HUES64 (cell line): Measurements from ENCODE around the gene FNDC3A.

ENCODE experiments used
- H3K27ac ChIP-seq: 2 replicates; pipeline ENCODE4 v1.7.0; 2013; ENCODE audit warnings: low read depth, low read length, inconsistent platforms
- H3K27me3 ChIP-seq: 2 replicates; pipeline ENCODE4 v1.6.1; 2013; ENCODE audit warnings: mild to moderate bottlenecking, low read length; ENCODE audit not compliant: insufficient read depth
- H3K36me3 ChIP-seq: 2 replicates; pipeline ENCODE4 v1.6.1; 2013; ENCODE audit warnings: mild to moderate bottlenecking, low read length; ENCODE audit not compliant: insufficient read depth
- H3K4me1 ChIP-seq: 2 replicates; pipeline ENCODE4 v1.6.1; 2013; ENCODE audit warnings: mild to moderate bottlenecking, low read length, moderate library complexity; ENCODE audit not compliant: insufficient read depth
- H3K4me3 ChIP-seq: 2 replicates; pipeline ENCODE4 v1.5.1; 2013; ENCODE audit warnings: mild to moderate bottlenecking, low read length, moderate library complexity
- H3K9ac ChIP-seq: 2 replicates; pipeline ENCODE4 v1.6.1; 2013; ENCODE audit warnings: mild to moderate bottlenecking, low read depth, low read length
- H3K9me3 ChIP-seq: 2 replicates; pipeline ENCODE4 v1.6.1; 2013; ENCODE audit warnings: low read depth, low read length; ENCODE audit not compliant: insufficient read depth
- WGBS: fragments of 150-250, 120-280 bp; methylation state at CpG from one replicate; pipeline ENCODE4 v1.1.7; 2013; ENCODE audit warnings: missing lambda C conversion rate; 5-methylcytosine and 5-hydroxymethylcytosine counted together

The FNDC3A gene

DNA sequence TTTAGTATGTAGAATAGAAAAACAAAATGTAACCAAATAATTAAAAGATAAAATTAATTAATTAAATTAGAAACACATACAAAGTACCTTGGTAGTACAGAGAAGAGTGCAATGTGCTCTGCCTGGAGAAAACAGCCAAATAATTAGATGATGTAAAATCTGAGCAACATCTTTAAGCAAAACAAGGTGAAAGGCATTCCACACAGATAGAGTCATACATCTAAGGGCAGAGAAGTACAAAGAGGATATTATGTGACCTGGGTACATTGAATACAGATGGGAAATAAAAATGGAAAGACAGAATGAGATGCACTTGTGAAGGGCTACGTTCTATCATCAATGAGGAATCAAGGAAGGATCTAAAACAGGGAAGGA lies 25.2 kb upstream of the FNDC3A start:
- H3K4me1 ChIP-seq, result peaks cover 5% of the 10 kb centered on the region; the same call in 1 of the 2 replicates
- H3K4me3 ChIP-seq, result no peak overlapping the region
- H3K27me3 ChIP-seq, result no peaks in the 10 kb centered on the region
- H3K9ac ChIP-seq, result no peak overlapping the region
- no peak overlapping the region for H3K27ac ChIP-seq
- 88% methylated on average over 1 of the region's 1 CpG for WGBS
- H3K9me3 ChIP-seq, result no peaks in the 10 kb centered on the region
- no peaks in the 10 kb centered on the region for H3K36me3 ChIP-seq

DNA sequence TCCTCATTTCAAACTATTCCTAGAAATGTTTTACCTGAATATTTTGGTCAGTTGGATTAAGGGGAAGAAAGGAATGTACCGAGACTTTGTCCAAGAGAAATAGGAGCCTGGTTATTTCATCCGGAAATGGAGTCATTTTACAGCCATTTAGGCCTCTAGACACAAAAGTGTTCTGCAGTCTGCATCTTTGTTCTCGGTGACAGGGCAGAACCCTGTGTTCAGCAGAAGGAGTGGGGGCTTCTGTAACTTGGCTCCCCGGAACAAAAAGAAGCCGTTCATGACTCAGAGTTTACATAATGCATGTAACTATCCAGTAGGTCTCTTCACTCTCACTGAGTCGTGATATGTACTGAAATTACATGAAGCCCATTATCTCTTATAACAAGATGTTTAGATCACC lies 21.6 kb upstream of the FNDC3A start:
- no peaks in the 10 kb centered on the region; the same call in 1 of the 2 replicates for H3K4me1 ChIP-seq
- no peaks in the 10 kb centered on the region for H3K27me3 ChIP-seq
- H3K9me3 ChIP-seq, result no peaks in the 10 kb centered on the region
- WGBS, result 77% methylated on average over 6 of the region's 6 CpGs
- H3K27ac ChIP-seq, result no peak overlapping the region
- no peaks in the 10 kb centered on the region for H3K36me3 ChIP-seq
- H3K9ac ChIP-seq, result no peak overlapping the region
- H3K4me3 ChIP-seq, result no peak overlapping the region

DNA sequence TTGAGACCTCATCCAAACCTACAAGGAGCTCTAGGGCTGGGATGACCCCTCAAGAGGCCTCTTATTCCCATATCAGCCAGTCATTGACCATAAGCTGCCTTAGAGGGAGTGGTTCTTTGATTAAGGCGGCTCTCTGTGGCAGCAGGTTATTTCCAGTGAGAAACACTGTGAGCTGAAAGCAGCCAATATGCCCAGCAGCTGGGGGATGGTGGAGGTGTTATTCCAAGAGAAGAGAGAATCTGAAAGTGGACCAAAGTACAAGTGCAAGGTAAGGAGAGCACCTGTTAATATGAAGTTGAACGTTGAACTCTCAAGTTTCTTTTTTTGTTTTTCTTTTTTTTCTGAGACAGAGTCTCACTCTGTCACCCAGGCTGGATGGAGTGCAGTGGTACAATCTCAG lies 20.2 kb upstream of the FNDC3A start:
- no peaks in the 10 kb centered on the region for H3K36me3 ChIP-seq
- H3K4me3 ChIP-seq, result no peak overlapping the region
- 72% methylated on average over 2 of the region's 2 CpGs for WGBS
- no peak overlapping the region for H3K27ac ChIP-seq
- no peaks in the 10 kb centered on the region for H3K27me3 ChIP-seq
- H3K9ac ChIP-seq, result no peak overlapping the region
- no peaks in the 10 kb centered on the region; the same call in 1 of the 2 replicates for H3K4me1 ChIP-seq
- no peaks in the 10 kb centered on the region for H3K9me3 ChIP-seq

DNA sequence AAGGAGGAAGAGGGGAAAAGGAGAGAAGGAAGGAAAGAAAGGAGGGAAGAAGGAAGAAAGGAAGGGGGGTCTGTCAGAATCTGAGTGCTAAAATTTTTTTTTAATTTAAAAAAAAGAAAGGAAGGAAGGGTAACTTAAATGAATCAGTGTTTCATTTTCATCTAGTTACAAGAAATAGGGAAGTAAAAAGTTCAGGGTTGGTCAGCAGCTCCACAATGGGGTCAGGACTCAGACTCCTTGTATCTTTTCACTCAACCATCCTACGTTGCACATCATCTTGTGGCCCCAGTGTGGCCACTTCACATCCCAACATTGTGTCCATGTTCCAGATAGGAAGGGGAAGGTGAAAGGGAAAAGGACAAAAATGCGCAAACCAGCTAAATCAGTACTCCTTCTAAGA lies 14.3 kb upstream of the FNDC3A start:
- no peaks in the 10 kb centered on the region for H3K27me3 ChIP-seq
- H3K4me3 ChIP-seq, result no peak overlapping the region
- WGBS, result 100% methylated on average over 1 of the region's 2 CpGs
- H3K9me3 ChIP-seq, result no peaks in the 10 kb centered on the region
- H3K9ac ChIP-seq, result no peak overlapping the region
- no peak overlapping the region for H3K27ac ChIP-seq
- H3K4me1 ChIP-seq, result no peaks in the 10 kb centered on the region
- no peaks in the 10 kb centered on the region for H3K36me3 ChIP-seq

DNA sequence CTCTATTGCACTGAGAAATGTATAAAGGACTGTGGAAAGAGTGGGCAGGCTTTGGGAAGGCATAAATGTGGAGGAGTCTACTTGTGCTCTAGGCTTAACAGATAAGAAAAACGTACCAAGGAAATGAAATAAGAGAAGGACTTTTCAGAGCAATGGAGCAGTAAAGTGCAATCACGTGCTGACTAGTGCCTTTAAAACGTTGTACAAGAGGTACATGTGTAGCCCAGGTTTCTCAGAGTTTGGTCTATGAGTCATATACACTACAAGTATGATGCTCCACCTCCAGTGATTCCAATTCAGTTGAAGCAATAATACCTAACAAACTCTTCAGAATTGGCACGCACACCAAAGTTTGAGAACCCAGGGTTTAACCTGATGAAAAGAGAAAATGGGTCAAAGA lies 13.4 kb upstream of the FNDC3A start:
- H3K9ac ChIP-seq, result no peak overlapping the region
- no peak overlapping the region for H3K4me3 ChIP-seq
- no peaks in the 10 kb centered on the region for H3K27me3 ChIP-seq
- H3K27ac ChIP-seq, result no peak overlapping the region
- no peaks in the 10 kb centered on the region for H3K9me3 ChIP-seq
- H3K36me3 ChIP-seq, result no peaks in the 10 kb centered on the region
- no peaks in the 10 kb centered on the region for H3K4me1 ChIP-seq
- 87% methylated on average over 4 of the region's 4 CpGs for WGBS

DNA sequence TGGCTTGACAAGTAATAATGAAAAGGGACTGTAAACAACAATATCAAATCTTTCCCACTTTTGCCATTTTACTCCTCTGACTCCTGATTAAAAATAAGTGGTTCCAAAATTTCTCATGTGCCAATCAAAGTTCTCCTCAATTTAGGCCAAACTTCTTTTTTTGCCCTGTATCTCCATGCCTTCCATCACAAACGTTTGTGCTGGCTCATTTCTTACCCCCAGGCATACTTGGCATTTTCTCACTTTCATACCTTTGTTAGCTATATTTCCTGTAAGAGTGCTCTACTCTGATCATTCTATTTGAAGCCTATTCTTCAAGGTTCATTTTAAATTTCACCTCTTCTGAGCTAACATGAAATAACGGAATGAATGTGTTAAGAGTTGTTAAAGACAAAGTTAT lies 10.0 kb upstream of the FNDC3A start:
- Histone ChIP-seq H3K27ac (no peak overlapping the region), H3K4me1 (no peaks in the 10 kb centered on the region), H3K9ac (no peak overlapping the region), H3K4me3 (no peak overlapping the region), H3K36me3 (no peaks in the 10 kb centered on the region), H3K27me3 (no peaks in the 10 kb centered on the region), H3K9me3 (no peaks in the 10 kb centered on the region)
- WGBS, result 77% methylated on average over 2 of the region's 2 CpGs

DNA sequence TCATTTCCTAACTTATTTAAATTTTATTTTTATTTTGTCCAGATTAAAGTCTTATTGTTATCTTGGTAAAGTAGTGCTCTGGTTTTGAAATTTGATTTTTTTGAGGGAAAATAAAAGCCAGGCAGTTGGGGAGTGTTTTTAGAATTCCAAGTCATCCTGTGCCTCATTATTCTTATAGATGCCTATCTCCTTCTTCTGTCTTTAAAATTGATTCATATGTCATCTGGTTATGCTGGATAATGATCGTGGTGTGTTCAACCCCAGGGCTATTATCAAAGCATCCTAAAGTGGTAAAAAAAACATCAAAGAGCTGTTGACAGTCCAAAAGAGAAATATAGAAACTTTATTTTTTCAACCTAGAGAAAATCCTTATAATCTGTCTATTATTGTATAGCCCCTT lies 6.0 kb upstream of the FNDC3A start:
- Histone ChIP-seq H3K36me3 (no peaks in the 10 kb centered on the region), H3K4me3 (no peak overlapping the region), H3K9ac (no peak overlapping the region), H3K4me1 (peaks cover 3% of the 10 kb centered on the region), H3K27me3 (no peaks in the 10 kb centered on the region), H3K27ac (no peak overlapping the region), H3K9me3 (peaks cover 3% of the 10 kb centered on the region; the same call in 1 of the 2 replicates)
- WGBS, result no CpG with 5 or more reads among the region's 1 CpG

DNA sequence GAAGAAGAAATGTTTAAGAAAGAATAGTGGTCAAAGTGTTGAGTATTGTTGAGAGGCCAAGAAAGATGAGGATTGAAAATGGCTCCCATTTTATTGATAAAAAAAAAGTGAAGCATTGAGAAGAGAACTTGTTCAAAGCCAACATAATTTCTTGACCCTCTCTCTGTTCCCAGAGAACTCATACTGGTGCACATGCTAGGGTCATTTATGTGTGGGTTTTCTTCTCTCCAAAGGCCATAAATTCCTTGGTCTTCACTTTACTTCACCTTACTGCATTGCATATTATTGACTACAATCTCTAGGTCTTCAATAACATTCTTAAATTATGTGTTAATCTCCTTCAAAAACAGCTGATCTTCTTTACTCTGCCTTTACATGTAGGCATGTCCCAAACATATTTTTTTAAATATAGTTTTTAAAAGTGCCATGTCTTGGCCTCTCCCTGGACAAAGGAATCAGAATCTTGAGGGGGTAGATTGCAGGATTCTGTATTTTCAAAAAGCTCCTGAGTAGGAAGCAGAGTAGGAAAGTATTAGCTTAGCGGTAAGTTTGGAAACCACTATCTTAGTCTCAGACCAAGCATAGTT lies 1.8 kb upstream of the FNDC3A start:
- Histone ChIP-seq H3K4me1 (peaks cover 27% of the 10 kb centered on the region), H3K27me3 (peaks cover 7% of the 10 kb centered on the region; the same call in 1 of the 2 replicates), H3K9ac (no peak overlapping the region), H3K4me3 (no peak overlapping the region), H3K9me3 (peaks cover 3% of the 10 kb centered on the region; the same call in 1 of the 2 replicates), H3K27ac (no peak overlapping the region), H3K36me3 (no peaks in the 10 kb centered on the region)
- 100% methylated on average over 1 of the region's 1 CpG for WGBS

DNA sequence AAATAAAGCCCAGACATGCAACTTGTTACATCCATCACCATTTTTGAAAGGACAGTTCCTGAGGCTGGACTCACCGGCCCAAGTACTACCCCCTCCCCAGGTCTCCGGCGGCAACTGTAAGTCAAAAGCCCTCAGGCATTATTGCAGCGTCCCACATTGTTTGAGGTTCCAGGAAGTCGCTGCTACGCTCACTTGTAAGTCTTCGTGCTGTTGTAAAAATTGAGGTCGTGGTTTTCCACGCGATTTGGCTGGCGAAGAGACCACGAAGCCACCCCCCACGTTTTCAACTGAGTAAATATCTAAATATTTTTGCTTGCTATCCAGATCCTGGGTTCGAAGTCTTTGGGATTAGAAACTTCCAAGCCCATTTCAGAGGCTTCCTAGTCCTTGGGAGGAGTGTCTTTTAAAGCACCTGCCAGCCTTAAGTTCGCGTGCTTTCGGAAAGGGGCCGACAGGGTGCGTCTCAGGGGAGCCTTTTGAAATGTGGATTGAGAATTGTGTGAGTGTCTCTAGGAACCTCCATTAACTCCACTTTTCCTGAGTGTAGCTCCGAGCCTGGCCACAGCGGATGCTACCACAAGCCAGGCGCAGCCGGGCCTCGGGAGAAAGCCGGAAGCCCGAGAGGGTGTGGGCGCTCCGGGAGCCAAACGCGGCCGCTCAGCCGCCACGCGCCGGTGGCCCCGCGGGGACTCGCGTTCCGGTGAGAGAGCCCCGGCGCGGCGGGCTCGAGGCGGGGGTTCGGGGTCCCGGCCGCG lies 434 bp upstream of the FNDC3A start:
- Histone ChIP-seq H3K9me3 (peaks cover 3% of the 10 kb centered on the region; the same call in 1 of the 2 replicates), H3K27ac (peak overlapping the region; percentile 98), H3K9ac (peak overlapping the region; percentile 97), H3K27me3 (peaks cover 7% of the 10 kb centered on the region; the same call in 1 of the 2 replicates), H3K4me1 (peaks cover 41% of the 10 kb centered on the region), H3K4me3 (peak overlapping the region; percentile 92), H3K36me3 (no peaks in the 10 kb centered on the region)
- WGBS, result 2% methylated on average over 50 of the region's 50 CpGs

DNA sequence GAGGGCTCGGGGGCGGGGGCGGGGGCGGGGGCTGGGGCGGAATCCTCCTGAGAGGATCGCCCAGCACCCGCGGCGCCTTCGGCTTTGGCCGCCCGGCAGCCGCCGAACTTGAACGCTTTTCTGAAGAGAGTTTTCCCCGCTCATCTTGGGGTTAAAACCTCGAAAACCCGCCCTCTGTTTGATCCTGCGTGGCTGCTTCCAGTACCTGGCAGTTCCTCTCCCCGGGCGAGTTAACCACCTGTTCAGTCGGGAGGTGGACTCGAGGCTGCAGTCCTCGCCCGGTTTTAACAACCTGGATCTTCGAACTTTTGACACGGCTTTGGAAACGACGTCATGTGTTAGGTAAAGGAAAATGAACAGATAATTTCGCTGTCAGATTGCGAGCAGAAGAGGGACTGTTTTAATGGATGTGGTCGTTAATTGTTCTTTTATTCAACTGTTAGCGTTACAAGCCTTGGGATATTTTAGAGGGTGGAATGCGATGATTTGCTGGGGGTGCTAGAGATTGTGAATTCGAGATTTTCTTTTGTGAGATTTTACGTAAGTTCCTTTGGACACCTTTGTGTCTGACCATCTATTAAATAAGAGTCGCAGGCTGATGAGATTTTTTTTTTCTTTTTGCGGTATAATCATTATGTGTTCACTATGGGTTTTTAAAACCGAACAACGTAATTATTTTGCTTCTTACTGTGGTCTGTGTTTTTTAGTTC lies 1.0 kb downstream of the FNDC3A start:
- Histone ChIP-seq H3K36me3 (no peaks in the 10 kb centered on the region), H3K27ac (peak overlapping the region; percentile 88; the same call in 1 of the 2 replicates), H3K4me3 (peak overlapping the region; percentile 92), H3K4me1 (peaks cover 55% of the 10 kb centered on the region), H3K27me3 (peaks cover 7% of the 10 kb centered on the region; the same call in 1 of the 2 replicates), H3K9ac (peak overlapping the region; percentile 67), H3K9me3 (peaks cover 3% of the 10 kb centered on the region; the same call in 1 of the 2 replicates)
- under 1% methylated on average over 39 of the region's 40 CpGs for WGBS

DNA sequence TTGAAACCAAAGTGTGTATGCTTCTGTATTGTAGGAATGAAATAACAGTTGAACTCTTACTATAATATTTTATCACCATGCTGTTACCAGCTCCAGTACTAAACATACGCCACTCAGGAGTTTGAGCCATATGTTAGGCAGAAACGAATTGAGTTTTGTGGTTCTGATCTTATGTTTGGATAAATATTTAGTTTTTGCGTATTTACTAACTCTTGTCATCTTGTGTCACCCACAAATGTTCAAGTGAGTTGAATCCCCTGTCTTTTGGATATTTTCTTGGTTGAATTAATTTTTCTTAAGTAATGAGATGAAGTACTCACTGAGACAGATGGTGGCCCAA lies 1.5 kb downstream of the FNDC3A start:
- H3K4me1 ChIP-seq, result peaks cover 57% of the 10 kb centered on the region
- H3K27me3 ChIP-seq, result peaks cover 7% of the 10 kb centered on the region; the same call in 1 of the 2 replicates
- peak overlapping the region; percentile 67 for H3K9ac ChIP-seq
- peak overlapping the region; percentile 92 for H3K4me3 ChIP-seq
- H3K9me3 ChIP-seq, result peaks cover 3% of the 10 kb centered on the region; the same call in 1 of the 2 replicates
- H3K36me3 ChIP-seq, result no peaks in the 10 kb centered on the region
- H3K27ac ChIP-seq, result no peak overlapping the region
- WGBS, result 0% methylated on average over 2 of the region's 3 CpGs
